Gastroesophageal sphincter (tissue), 3 donors: ENCODE measurements around the gene EEF1AKMT3.

Source experiments
- CTCF ChIP-seq, 4 experiments: fragments of 200-600 bp in 2 of 4; fragments of 450-650 bp in 2 of 4; sonication (generic) in 1 of 4; IDR thresholded peaks; one replicate each; pipeline ENCODE4 v1.5.1; 2017 to 2019; ENCODE audit warnings: antibody characterized with exemption in 4 of 4, mild to moderate bottlenecking in 2 of 4, moderate library complexity in 2 of 4
- EP300 ChIP-seq: sonication (generic); formaldehyde crosslinking; IDR thresholded peaks from one replicate; pipeline ENCODE4 v1.6.1; 2017; ENCODE audit warnings: antibody characterized with exemption, mild to moderate bottlenecking
- POLR2A ChIP-seq, 2 donors: fragments of 450-650 bp; IDR thresholded peaks; one replicate each; pipeline ENCODE4 v1.6.1; 2017; ENCODE audit warnings: antibody characterized with exemption in 2 of 2, mild to moderate bottlenecking in 2 of 2, moderate library complexity in 1 of 2
- POLR2AphosphoS5 ChIP-seq: sonication (generic); formaldehyde crosslinking; IDR thresholded peaks from one replicate; pipeline ENCODE4 v1.6.1; 2017; ENCODE audit warnings: antibody characterized with exemption

- TF ChIP-seq CTCF (IDR thresholded peaks at IDR 0.05) (no peak), POLR2AphosphoS5 (no peak), EP300 (no peak), POLR2A (IDR thresholded peaks at IDR 0.05) (no peak)
Observed at GRCh38 chr12:57734591-57734990, 37.8 kb upstream of the EEF1AKMT3 start.
